HCT116 (cell line): ENCODE measurements around the gene DNM3. TPM values are rescaled to one million over a fixed set of nuclear protein-coding genes. Genes with fewer than 3 reads are reported as not detected.

Experiments used
- ATAC-seq: fragments of 200-7000 bp; cut with Tn5 transposase; 2 replicates; pipeline ENCODE4 v1.9.1; 2020; ENCODE audit warnings: mild to moderate bottlenecking, moderate library complexity
- BruUV-seq: library from RNA; stranded (reverse); fragments of 400-500 nt; replicated peaks from 2 replicates; lab custom pipeline; 2021; lab: Mats Ljungman, UMichigan
- CTCF ChIA-PET: fragments of 300-600 bp; sonication (Branson Sonifier 250); formaldehyde crosslinking; loops from one replicate; lab custom pipeline; 2021; ENCODE audit warnings: antibody characterized with exemption; lab: Charles Lee
- POLR2A ChIA-PET: fragments of 300-600, 350-600 bp; sonication (Branson Sonifier 250); formaldehyde crosslinking; loops from one replicate; lab custom pipeline; 2021; ENCODE audit warnings: antibody characterized with exemption; lab: Charles Lee
- RAD21 ChIA-PET, 2 experiments: fragments of 300-600 bp; sonication (Branson Sonifier 250); formaldehyde crosslinking; loops; one replicate each; lab custom pipeline; 2023; ENCODE audit warnings: low total read pairs in 2 of 2; ENCODE audit not compliant: uncharacterized antibody in 2 of 2, unreplicated experiment in 2 of 2, low non-redundant PET in 1 of 2; lab: Charles Lee
- DNase-seq: peaks from one replicate; pipeline ENCODE4 v3.0.0-alpha.2; 2010; ENCODE audit warnings: low read depth, low spot score
- H2AFZ ChIP-seq: fragments of 200-600 bp; shearing (Covaris generic), sonication (generic); 2 replicates; pipeline ENCODE4 v1.6.1; 2017; ENCODE audit warnings: low read depth, mixed run types, mixed read lengths, antibody characterized with exemption, low read length; ENCODE audit not compliant: poor library complexity, severe bottlenecking
- H3K27ac ChIP-seq: 2 replicates; pipeline ENCODE4 v1.5.1; 2012; ENCODE audit warnings: low read depth, low read length
- H3K27me3 ChIP-seq: fragments of 200-600 bp; sonication (generic); 2 replicates; pipeline ENCODE4 v1.6.1; 2016; ENCODE audit warnings: mixed run types, low read length, mixed read lengths; ENCODE audit not compliant: insufficient read depth
- H3K36me3 ChIP-seq, 2 experiments: fragments of 200-500 bp in 1 of 2; fragments of 200-600 bp in 1 of 2; sonication (Bioruptor generic) in 1 of 2; sonication (generic) in 1 of 2; 2 replicates each; pipeline versions ENCODE4 v1.5.1 to v1.6.1; 2014 to 2016; ENCODE audit warnings: low read length in 2 of 2, inconsistent platforms in 1 of 2, mixed read lengths in 1 of 2, mixed run types in 1 of 2; ENCODE audit not compliant: insufficient read depth in 2 of 2, control insufficient read depth in 1 of 2
- H3K4me1 ChIP-seq, 2 experiments: fragments of 200-600 bp in 1 of 2; sonication (generic) in 1 of 2; 2 replicates each; pipeline versions ENCODE4 v1.5.1 to v1.6.1; 2012 to 2017; ENCODE audit warnings: low read length in 2 of 2, inconsistent platforms in 1 of 2, mild to moderate bottlenecking in 1 of 2, mixed read lengths in 1 of 2, mixed run types in 1 of 2, moderate library complexity in 1 of 2; ENCODE audit not compliant: insufficient read depth in 2 of 2, control insufficient read depth in 1 of 2
- H3K4me2 ChIP-seq: fragments of 200-600 bp; sonication (generic); 2 replicates; pipeline ENCODE4 v1.6.1; 2017; ENCODE audit warnings: mixed run types, low read length, mixed read lengths
- H3K4me3 ChIP-seq, 2 experiments: fragments of 200-600 bp in 1 of 2; sonication (generic) in 1 of 2; replicated peaks in 1 of 2; 2 replicates each; pipeline ENCODE4 v1.5.1; 2011 to 2016; ENCODE audit warnings: low read length in 2 of 2, control low read depth in 1 of 2, low read depth in 1 of 2, mild to moderate bottlenecking in 1 of 2, mixed read lengths in 1 of 2, mixed run types in 1 of 2
- H3K79me2 ChIP-seq: fragments of 200-600 bp; sonication (generic); 2 replicates; pipeline ENCODE4 v1.6.1; 2017; ENCODE audit warnings: mild to moderate bottlenecking, mixed run types, low read length, moderate library complexity, mixed read lengths; ENCODE audit not compliant: insufficient read depth
- H3K9ac ChIP-seq: fragments of 200-600 bp; sonication (generic); 2 replicates; pipeline ENCODE4 v1.6.1; 2016; ENCODE audit warnings: low read length, mixed read lengths
- H3K9me2 ChIP-seq: fragments of 200-600 bp; sonication (generic), shearing (Covaris generic); 2 replicates; pipeline ENCODE4 v1.6.1; 2017; ENCODE audit warnings: mixed run types, mild to moderate bottlenecking, moderate library complexity; ENCODE audit not compliant: insufficient read depth
- H3K9me3 ChIP-seq, 2 experiments: fragments of 200-500 bp in 1 of 2; fragments of 200-600 bp in 1 of 2; sonication (Bioruptor generic) in 1 of 2; sonication (generic) in 1 of 2; 2 replicates each; pipeline ENCODE4 v1.6.1; 2014 to 2017; ENCODE audit warnings: low read length in 2 of 2, mixed read lengths in 2 of 2, inconsistent platforms in 1 of 2, low read depth in 1 of 2, mild to moderate bottlenecking in 1 of 2, mixed run types in 1 of 2, moderate library complexity in 1 of 2; ENCODE audit not compliant: control insufficient read depth in 1 of 2, insufficient read depth in 1 of 2
- H4K20me1 ChIP-seq: fragments of 200-600 bp; sonication (generic), shearing (Covaris generic); 2 replicates; pipeline ENCODE4 v1.6.1; 2017; ENCODE audit warnings: mixed run types, mild to moderate bottlenecking, moderate library complexity; ENCODE audit not compliant: insufficient read depth
- CBX3 ChIP-seq: IDR thresholded peaks from 2 replicates; pipeline ENCODE4 v1.6.1; 2012; ENCODE audit warnings: low read depth
- EGR1 ChIP-seq: IDR thresholded peaks from 2 replicates; pipeline ENCODE4 v1.6.1; 2012; ENCODE audit warnings: low read depth
- ELF1 ChIP-seq: IDR thresholded peaks from 2 replicates; pipeline ENCODE4 v1.6.1; 2012; ENCODE audit warnings: low read depth, borderline replicate concordance
- JUND ChIP-seq: IDR thresholded peaks from 2 replicates; pipeline ENCODE4 v1.6.1; 2012
- POLR2A ChIP-seq: IDR thresholded peaks from 2 replicates; pipeline ENCODE4 v1.7.0; 2011; ENCODE audit warnings: borderline replicate concordance; ENCODE audit not compliant: insufficient read depth, insufficient read length; ENCODE audit errors: extremely low read depth
- POLR2AphosphoS5 ChIP-seq: IDR thresholded peaks from 2 replicates; pipeline ENCODE4 v1.6.1; 2011; ENCODE audit warnings: mild to moderate bottlenecking, low read depth, low read length, moderate library complexity
- SIN3A ChIP-seq: IDR thresholded peaks from 2 replicates; pipeline ENCODE4 v1.6.1; 2012; ENCODE audit warnings: low read depth
- SRF ChIP-seq: IDR thresholded peaks from 2 replicates; pipeline ENCODE4 v1.6.1; 2012; ENCODE audit warnings: low read depth
- intact Hi-C: fragments of 100-400 bp; cut with micrococcal nuclease; formaldehyde crosslinking; loops from 2 replicates; pipeline ENCODE4 v1.10.0; 2022
- total RNA-seq: library from RNA; stranded (reverse); gene quantifications from one replicate; pipeline ENCODE4 v1.2.1, GENCODE V29; 2021; ENCODE audit not compliant: unreplicated experiment
- TF ChIP-seq, protein P1 (sequence below): IDR thresholded peaks from 2 replicates; pipeline ENCODE4 v1.6.1; 2012
- TF ChIP-seq, protein P2 (sequence below), 3 experiments: fragments of 200-600 bp in 1 of 3; sonication (generic) in 1 of 3; IDR thresholded peaks in 2 of 3; conservative IDR thresholded peaks in 1 of 3; 2 replicates each; pipeline ENCODE4 v1.5.1; 2012 to 2017; ENCODE audit warnings: low read depth in 2 of 3, low read length in 2 of 3, antibody characterized with exemption in 1 of 3, borderline replicate concordance in 1 of 3, control low read depth in 1 of 3, mild to moderate bottlenecking in 1 of 3, mixed read lengths in 1 of 3, mixed run types in 1 of 3, moderate library complexity in 1 of 3; ENCODE audit not compliant: insufficient read depth in 1 of 3

DNM3 gene
- total RNA-seq, 1 experiment from 2014 or later = 3.1 TPM

DNA sequence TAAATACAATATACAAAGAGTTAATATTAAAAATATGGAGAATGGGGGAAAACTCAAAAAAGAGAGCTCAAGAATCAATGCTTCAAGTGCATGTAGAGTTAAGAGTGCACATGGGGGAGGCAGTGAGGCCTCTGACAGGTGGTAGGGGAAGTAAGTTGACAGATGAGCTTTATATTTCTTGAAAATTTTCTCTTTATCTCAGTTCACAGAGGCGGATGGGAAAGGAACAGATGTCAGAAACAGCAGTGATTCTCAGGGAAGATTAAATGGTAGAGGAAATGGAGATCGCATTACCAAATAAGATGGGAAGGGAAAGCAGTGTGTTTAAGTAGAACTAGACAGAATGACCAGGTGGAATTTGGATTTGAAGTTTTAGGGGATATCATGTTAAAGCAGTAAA, 379.1 kb downstream of the DNM3 start:
- no peaks in the 10 kb centered on the region for H4K20me1 ChIP-seq
- no peak overlapping the region for H2AFZ ChIP-seq
- no peaks in the 10 kb centered on the region for H3K9me2 ChIP-seq
- no peaks in the 10 kb centered on the region for H3K9me3 ChIP-seq
- H3K36me3 ChIP-seq = no peaks in the 10 kb centered on the region
- no peak overlapping the region for H3K4me3 ChIP-seq
- H3K27me3 ChIP-seq = no peaks in the 10 kb centered on the region
- intact Hi-C loops = no loop called here
- ChIA-PET POLR2A (no interaction called here), CTCF (no interaction called here), RAD21 (no interaction called here)
- DNase-seq = no peak
- no peak for TF ChIP-seq CBX3
- TF ChIP-seq, protein P1, sequence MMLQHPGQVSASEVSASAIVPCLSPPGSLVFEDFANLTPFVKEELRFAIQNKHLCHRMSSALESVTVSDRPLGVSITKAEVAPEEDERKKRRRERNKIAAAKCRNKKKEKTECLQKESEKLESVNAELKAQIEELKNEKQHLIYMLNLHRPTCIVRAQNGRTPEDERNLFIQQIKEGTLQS = no peak
- no peak for TF ChIP-seq EGR1
- TF ChIP-seq JUND = no peak
- no peak for TF ChIP-seq POLR2AphosphoS5
- no peak for TF ChIP-seq POLR2A
- TF ChIP-seq SIN3A = no peak
- no peak for TF ChIP-seq ELF1
- H3K27ac ChIP-seq = no peak overlapping the region
- no TSS peak for BruUV-seq
- no peak for ATAC-seq
- no peak overlapping the region for H3K9ac ChIP-seq
- no peak overlapping the region for H3K4me2 ChIP-seq
- no peaks in the 10 kb centered on the region for H3K4me1 ChIP-seq
- no peaks in the 10 kb centered on the region for H3K79me2 ChIP-seq

GRCh38 chr1:172221436-172221835, 380.1 kb downstream of the DNM3 start:
- no peaks in the 10 kb centered on the region for H3K4me1 ChIP-seq
- DNase-seq (no peak), ATAC-seq (no peak)
- H4K20me1 ChIP-seq = no peaks in the 10 kb centered on the region
- intact Hi-C loops = no loop called here
- no peak overlapping the region for H3K27ac ChIP-seq
- no peak overlapping the region for H3K4me3 ChIP-seq
- H2AFZ ChIP-seq = no peak overlapping the region
- no peaks in the 10 kb centered on the region for H3K79me2 ChIP-seq
- ChIA-PET POLR2A (no interaction called here), RAD21 (no interaction called here), CTCF (no interaction called here)
- H3K9me2 ChIP-seq = no peaks in the 10 kb centered on the region
- H3K4me2 ChIP-seq = no peak overlapping the region
- BruUV-seq = no TSS peak
- no peaks in the 10 kb centered on the region for H3K9me3 ChIP-seq
- H3K36me3 ChIP-seq = no peaks in the 10 kb centered on the region
- no peak for TF ChIP-seq POLR2A
- TF ChIP-seq, protein P2, sequence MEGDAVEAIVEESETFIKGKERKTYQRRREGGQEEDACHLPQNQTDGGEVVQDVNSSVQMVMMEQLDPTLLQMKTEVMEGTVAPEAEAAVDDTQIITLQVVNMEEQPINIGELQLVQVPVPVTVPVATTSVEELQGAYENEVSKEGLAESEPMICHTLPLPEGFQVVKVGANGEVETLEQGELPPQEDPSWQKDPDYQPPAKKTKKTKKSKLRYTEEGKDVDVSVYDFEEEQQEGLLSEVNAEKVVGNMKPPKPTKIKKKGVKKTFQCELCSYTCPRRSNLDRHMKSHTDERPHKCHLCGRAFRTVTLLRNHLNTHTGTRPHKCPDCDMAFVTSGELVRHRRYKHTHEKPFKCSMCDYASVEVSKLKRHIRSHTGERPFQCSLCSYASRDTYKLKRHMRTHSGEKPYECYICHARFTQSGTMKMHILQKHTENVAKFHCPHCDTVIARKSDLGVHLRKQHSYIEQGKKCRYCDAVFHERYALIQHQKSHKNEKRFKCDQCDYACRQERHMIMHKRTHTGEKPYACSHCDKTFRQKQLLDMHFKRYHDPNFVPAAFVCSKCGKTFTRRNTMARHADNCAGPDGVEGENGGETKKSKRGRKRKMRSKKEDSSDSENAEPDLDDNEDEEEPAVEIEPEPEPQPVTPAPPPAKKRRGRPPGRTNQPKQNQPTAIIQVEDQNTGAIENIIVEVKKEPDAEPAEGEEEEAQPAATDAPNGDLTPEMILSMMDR (IDR thresholded peaks at IDR 0.05 in 2 of 3, conservative IDR thresholded peaks at IDR 0.05 in 1 of 3; ENCODE audit: borderline replicate concordance in 1 of 3, insufficient read depth in 1 of 3, low read depth in 2 of 3, low read length in 2 of 3) = no peak
- TF ChIP-seq POLR2AphosphoS5 = no peak
- TF ChIP-seq SRF = no peak
- H3K27me3 ChIP-seq = no peaks in the 10 kb centered on the region
- H3K9ac ChIP-seq = no peak overlapping the region
